SW480 (cell line): Measurements from ENCODE around the gene HOXD11.

ENCODE experiments used
- DNase-seq: peaks from one replicate; pipeline ENCODE4 v3.0.0-alpha.2; 2016; ENCODE audit warnings: low spot score

HOXD11 gene

GRCh38 chr2:176106581-176107539 is at the start of gene HOXD11:
TSS of gene HOXD11 (plus strand) at chr2:176107280. CDS start at chr2:176107356, 76 bp downstream.
- DNase-seq: peak; percentile 64

GRCh38 chr2:176063958-176064357 is 43.1 kb upstream of the HOXD11 start:
- no peak for DNase-seq

- no peak for DNase-seq
These were observed 40.2 kb upstream of the HOXD11 start for GRCh38 chr2:176066645-176067588.

- no peak for DNase-seq
These were observed 39.3 kb upstream of the HOXD11 start for GRCh38 chr2:176067589-176068418.

- no peak for DNase-seq
These were observed 38.7 kb upstream of the HOXD11 start for GRCh38 chr2:176068419-176068832.

- no peak for DNase-seq
These were observed 35.5 kb upstream of the HOXD11 start for GRCh38 chr2:176071330-176072291.

- no peak for DNase-seq
These were observed 34.8 kb upstream of the HOXD11 start for GRCh38 chr2:176072292-176072669.

GRCh38 chr2:176072951-176073904 is 33.9 kb upstream of the HOXD11 start:
- DNase-seq: no peak

- DNase-seq: no peak
These were observed 32.1 kb upstream of the HOXD11 start for GRCh38 chr2:176074919-176075425.

GRCh38 chr2:176075481-176075880 is 31.6 kb upstream of the HOXD11 start:
- DNase-seq: no peak

- no peak for DNase-seq
These were observed 31.0 kb upstream of the HOXD11 start for GRCh38 chr2:176076063-176076462.

GRCh38 chr2:176076796-176077195 is 30.3 kb upstream of the HOXD11 start:
- no peak for DNase-seq

- no peak for DNase-seq
These were observed 28.4 kb upstream of the HOXD11 start for GRCh38 chr2:176078541-176079284.

- DNase-seq: peak; percentile 41
These were observed 27.7 kb upstream of the HOXD11 start for GRCh38 chr2:176079285-176079830.

GRCh38 chr2:176079831-176080539 is 27.1 kb upstream of the HOXD11 start:
- DNase-seq: peak; percentile 81

- peak; percentile 82 for DNase-seq
These were observed 26.3 kb upstream of the HOXD11 start for GRCh38 chr2:176080540-176081375.
